HEK293T (cell line): ENCODE data around the gene LNX1.

Experiments used
- CTCF ChIA-PET: fragments of 350-600 bp; formaldehyde crosslinking; extraction: SDS; loops from one replicate; lab custom pipeline; 2021; ENCODE audit warnings: antibody characterized with exemption, inconsistent platforms; lab: Yijun Ruan, JAX
- POLR2A ChIA-PET: fragments of 350-600 bp; formaldehyde crosslinking; extraction: SDS; loops from one replicate; lab custom pipeline; 2020; ENCODE audit warnings: antibody characterized with exemption, inconsistent platforms; lab: Yijun Ruan, JAX
- DNase-seq: peaks from one replicate; pipeline ENCODE4 v3.0.0; 2012; ENCODE audit warnings: mixed read lengths; ENCODE audit errors: extremely low spot score
- ARNT ChIP-seq: fragments of 450-650 bp; IDR thresholded peaks from 2 replicates; pipeline ENCODE4 v1.6.1; 2017; ENCODE audit warnings: mild to moderate bottlenecking
- BHLHE40 ChIP-seq: fragments of 450-650 bp; IDR thresholded peaks from 2 replicates; pipeline ENCODE4 v1.6.1; 2016; ENCODE audit warnings: mild to moderate bottlenecking, moderate library complexity, borderline replicate concordance
- CTBP1 ChIP-seq: fragments of 450-650 bp; IDR thresholded peaks from 2 replicates; pipeline ENCODE4 v1.6.1; 2016; ENCODE audit warnings: borderline replicate concordance
- ELF4 ChIP-seq: fragments of 450-650 bp; IDR thresholded peaks from 2 replicates; pipeline ENCODE4 v1.6.1; 2017; ENCODE audit warnings: antibody characterized with exemption
- FOXA1 ChIP-seq: fragments of 450-650 bp; IDR thresholded peaks from 2 replicates; pipeline ENCODE4 v1.6.1; 2016; ENCODE audit warnings: mild to moderate bottlenecking
- FOXK2 ChIP-seq: fragments of 450-650 bp; IDR thresholded peaks from 2 replicates; pipeline ENCODE4 v1.6.1; 2016; ENCODE audit warnings: mild to moderate bottlenecking
- FOXM1 ChIP-seq: fragments of 450-650 bp; IDR thresholded peaks from 2 replicates; pipeline ENCODE4 v1.6.1; 2017; ENCODE audit warnings: mild to moderate bottlenecking, borderline replicate concordance
- HDGF ChIP-seq: fragments of 450-650 bp; IDR thresholded peaks from 2 replicates; pipeline ENCODE4 v1.6.1; 2017; ENCODE audit warnings: antibody characterized with exemption, borderline replicate concordance
- L3MBTL2 ChIP-seq: fragments of 450-650 bp; conservative IDR thresholded peaks from 2 replicates; pipeline ENCODE4 v1.6.1; 2016; ENCODE audit warnings: mild to moderate bottlenecking
- LEF1 ChIP-seq: fragments of 450-650 bp; IDR thresholded peaks from 2 replicates; pipeline ENCODE4 v1.6.1; 2017; ENCODE audit warnings: mild to moderate bottlenecking, borderline replicate concordance
- NFRKB ChIP-seq: fragments of 450-650 bp; IDR thresholded peaks from 2 replicates; pipeline ENCODE4 v1.6.1; 2016; ENCODE audit warnings: mild to moderate bottlenecking, moderate library complexity
- PKNOX1 ChIP-seq: fragments of 450-650 bp; IDR thresholded peaks from 2 replicates; pipeline ENCODE4 v1.6.1; 2016
- SP1 ChIP-seq: fragments of 450-650 bp; IDR thresholded peaks from 2 replicates; pipeline ENCODE4 v1.6.1; 2017
- SUZ12 ChIP-seq: fragments of 450-650 bp; IDR thresholded peaks from 2 replicates; pipeline ENCODE4 v1.6.1; 2016; ENCODE audit warnings: mild to moderate bottlenecking
- TARDBP ChIP-seq: fragments of 450-650 bp; IDR thresholded peaks from 2 replicates; pipeline ENCODE4 v1.6.1; 2016
- ZNF384 ChIP-seq: fragments of 450-650 bp; IDR thresholded peaks from 2 replicates; pipeline ENCODE4 v1.6.1; 2016

Gene LNX1

GRCh38 chr4:53574528-53574927 lies 16.8 kb downstream of the LNX1 start:
- TF ChIP-seq FOXM1, result no peak
- no peak for TF ChIP-seq LEF1
- TF ChIP-seq BHLHE40, result no peak
- TF ChIP-seq HDGF, result no peak
- TF ChIP-seq PKNOX1, result no peak
- ChIA-PET CTCF (interaction anchor here (0.7 kb wide), 1 partner anchor 659 kb away, joined by 3 read pairs; no protein-coding TSS in a partner anchor), POLR2A (no interaction called here)
- no peak for DNase-seq

- ChIA-PET CTCF (interaction anchor here (0.5 to 0.7 kb wide), 2 partner anchors 660 to 1146 kb away, joined by 3 read pairs; no protein-coding TSS in a partner anchor), POLR2A (no interaction called here)
- TF ChIP-seq FOXA1 (no peak), PKNOX1 (no peak), ZNF384 (no peak), CTBP1 (no peak), BHLHE40 (no peak)
- DNase-seq, result no peak
Observed at GRCh38 chr4:53573696-53574095, 17.6 kb downstream of the LNX1 start.

GRCh38 chr4:53572600-53572994 lies 18.7 kb downstream of the LNX1 start:
- ChIA-PET CTCF (no interaction called here), POLR2A (no interaction called here)
- no peak for DNase-seq
- no peak for TF ChIP-seq FOXM1
- TF ChIP-seq LEF1, result no peak
- no peak for TF ChIP-seq FOXK2
- no peak for TF ChIP-seq ZNF384
- TF ChIP-seq TARDBP, result no peak
- no peak for TF ChIP-seq SUZ12
- TF ChIP-seq BHLHE40, result no peak
- no peak for TF ChIP-seq PKNOX1
- no peak for TF ChIP-seq L3MBTL2
- no peak for TF ChIP-seq NFRKB
- TF ChIP-seq HDGF, result no peak

- POLR2A ChIA-PET, result no interaction called here
- no peak for DNase-seq
- TF ChIP-seq TARDBP (no peak), L3MBTL2 (no peak), SP1 (no peak), FOXK2 (no peak), NFRKB (no peak), FOXM1 (no peak), ELF4 (no peak), FOXA1 (no peak), PKNOX1 (no peak), ARNT (no peak), SUZ12 (no peak), HDGF (no peak), BHLHE40 (no peak), CTBP1 (no peak), ZNF384 (no peak), LEF1 (no peak)
- CTCF ChIA-PET, result no interaction called here
Observed at GRCh38 chr4:53571936-53572599, 19.2 kb downstream of the LNX1 start.

- no peak for DNase-seq
- POLR2A ChIA-PET, result no interaction called here
- no peak for TF ChIP-seq ZNF384
- no peak for TF ChIP-seq SP1
- TF ChIP-seq ARNT, result no peak
- TF ChIP-seq TARDBP, result no peak
- no peak for TF ChIP-seq LEF1
- no peak for TF ChIP-seq SUZ12
- TF ChIP-seq HDGF, result no peak
- TF ChIP-seq FOXK2, result no peak
- no peak for TF ChIP-seq PKNOX1
- TF ChIP-seq FOXM1, result no peak
- TF ChIP-seq L3MBTL2, result no peak
- TF ChIP-seq NFRKB, result no peak
- TF ChIP-seq ELF4, result no peak
- TF ChIP-seq BHLHE40, result no peak
- TF ChIP-seq CTBP1, result no peak
- no peak for TF ChIP-seq FOXA1
- CTCF ChIA-PET, result no interaction called here
Observed at GRCh38 chr4:53563824-53564223, 27.5 kb downstream of the LNX1 start.
